HT1080 (cell line): ENCODE data around the gene PRPS1. TPM values are rescaled to one million over a fixed set of nuclear protein-coding genes. Genes with fewer than 3 reads are reported as not detected.
A peak's percentile ranks its signal among the peaks of the same experiment; 100 is the strongest.
"Not testable (repeated sequence)": the region's sequence is repeated elsewhere in the genome, so short reads cannot be mapped to it uniquely, and the experiment has no call there.

Experiments used
- DNase-seq: peaks from one replicate; pipeline ENCODE4 v3.0.0-alpha.2; 2015; ENCODE audit warnings: low read depth
- total RNA-seq: library from RNA; depleted of rRNA; stranded (reverse); fragments of >200 nt; shearing (Covaris generic); gene quantifications from 2 replicates; pipeline ENCODE4 v1.2.3, GENCODE V29; 2014

The PRPS1 gene
- total RNA-seq, 1 experiment from 2014 or later, result 55.5 TPM

DNA sequence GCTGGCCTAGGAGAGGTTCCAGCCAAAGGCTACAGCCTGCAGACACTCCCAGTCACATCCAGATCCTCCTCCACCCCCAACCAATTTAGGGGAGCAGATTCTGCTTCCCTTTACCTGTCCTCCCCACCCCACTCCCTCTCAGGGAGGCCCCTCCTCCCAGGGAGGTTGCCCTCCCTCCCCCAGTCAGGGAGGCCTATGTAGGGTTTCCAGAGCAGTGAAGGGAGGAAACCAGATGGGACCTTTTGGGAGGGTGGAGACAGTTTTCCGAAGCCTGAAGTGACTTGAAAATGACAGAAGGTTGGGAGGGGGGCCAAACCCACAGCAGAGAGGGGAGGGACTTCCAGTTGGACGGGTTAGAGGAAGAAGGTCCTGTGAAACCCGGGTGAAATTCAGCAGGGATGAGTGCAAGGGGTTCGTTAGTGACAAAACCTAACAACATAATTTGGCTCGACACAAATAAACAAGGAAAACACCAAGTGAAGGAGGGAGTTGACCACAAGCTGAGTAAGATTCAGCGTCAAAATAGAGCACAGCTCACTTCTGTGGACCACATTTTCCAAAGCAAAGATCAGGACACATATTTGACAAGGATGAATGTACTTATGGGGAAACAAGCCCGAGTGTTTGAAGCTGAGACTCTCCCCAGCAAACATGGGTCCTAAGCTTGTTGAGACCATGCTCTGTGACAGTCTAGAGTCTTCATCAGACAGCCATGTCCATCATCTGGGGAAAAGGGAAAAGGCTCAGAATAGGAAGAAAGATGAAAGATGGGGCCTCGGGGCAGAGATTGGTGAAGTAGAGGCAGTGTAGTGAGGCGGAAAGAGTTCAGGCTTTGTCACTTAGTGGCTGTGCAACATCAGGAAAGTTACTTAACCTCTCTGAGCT lies 46.4 kb downstream of the PRPS1 start:
- DNase-seq, result no peak

- DNase-seq, result no peak
Observed at GRCh38 chrX:107675365-107675654, 47.0 kb downstream of the PRPS1 start.

- DNase-seq, result no peak
Observed at GRCh38 chrX:107675823-107676555, 47.7 kb downstream of the PRPS1 start.

DNA sequence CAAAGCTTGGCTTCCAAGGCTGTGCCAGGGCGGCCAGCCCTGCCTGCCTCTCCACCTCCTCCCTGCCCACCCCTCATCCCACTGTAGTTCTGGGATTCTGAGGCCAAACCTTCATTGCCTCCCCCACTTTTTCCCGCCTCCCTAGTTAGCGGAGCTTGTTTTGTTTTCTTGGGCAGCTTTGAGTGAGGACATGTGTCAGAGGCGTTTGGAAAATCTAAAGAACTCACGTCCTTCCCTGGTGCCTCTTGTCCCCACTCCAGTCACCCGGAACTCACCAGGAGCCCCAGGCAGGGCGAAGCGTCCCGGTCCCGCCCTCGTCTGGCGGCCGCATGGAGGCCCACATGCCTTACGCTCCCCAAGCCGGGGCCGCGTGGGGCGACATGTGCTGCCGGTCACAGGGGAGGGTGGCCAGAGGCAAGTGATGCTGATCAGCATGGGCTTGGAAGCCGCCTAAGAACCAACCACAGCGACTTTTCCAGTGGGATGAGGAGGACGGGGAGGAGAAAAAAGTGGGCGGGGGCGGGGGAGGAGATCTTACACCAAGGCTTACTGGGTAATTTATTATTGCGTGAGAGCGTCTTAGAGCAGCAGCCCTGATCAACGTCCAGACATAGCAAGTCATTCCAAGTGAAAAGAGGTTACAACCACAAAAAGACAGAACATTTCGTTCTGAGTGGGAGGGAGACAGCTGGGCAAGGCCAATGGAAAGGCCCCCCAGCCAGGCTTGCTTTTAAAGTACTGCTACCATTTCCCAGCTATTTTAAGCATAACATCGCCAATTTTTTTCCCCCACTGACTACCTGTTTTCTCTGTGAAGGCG lies 48.5 kb downstream of the PRPS1 start:
- peak; percentile 85 for DNase-seq

- DNase-seq, result peak; percentile 25
Observed at GRCh38 chrX:107677501-107677901, 49.2 kb downstream of the PRPS1 start.

DNA sequence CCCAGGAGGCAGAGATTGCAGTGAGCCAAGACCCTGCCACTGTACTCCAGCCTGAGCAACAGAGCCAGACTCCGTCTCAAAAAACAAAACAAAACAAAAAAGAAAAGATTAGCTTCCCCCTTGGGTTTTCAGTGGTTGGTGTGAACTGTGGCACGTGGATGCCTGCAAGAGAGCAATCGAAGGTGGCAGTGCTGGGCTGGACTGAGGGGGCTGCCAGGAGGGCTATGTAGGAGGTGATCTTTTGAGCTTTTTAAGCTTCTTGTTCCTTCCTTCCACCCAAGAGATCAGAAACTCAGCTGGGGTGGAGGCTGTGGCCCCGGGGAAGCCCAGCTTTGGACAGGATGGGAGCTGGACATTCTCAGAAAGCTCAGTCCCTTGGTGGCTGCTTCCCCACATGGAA lies 49.6 kb downstream of the PRPS1 start:
- DNase-seq, result no peak

GRCh38 chrX:107678957-107679740 lies 50.8 kb downstream of the PRPS1 start:
- peak; percentile 65 for DNase-seq

- no peak for DNase-seq
Observed at GRCh38 chrX:107682256-107682655, 53.9 kb downstream of the PRPS1 start.

DNA sequence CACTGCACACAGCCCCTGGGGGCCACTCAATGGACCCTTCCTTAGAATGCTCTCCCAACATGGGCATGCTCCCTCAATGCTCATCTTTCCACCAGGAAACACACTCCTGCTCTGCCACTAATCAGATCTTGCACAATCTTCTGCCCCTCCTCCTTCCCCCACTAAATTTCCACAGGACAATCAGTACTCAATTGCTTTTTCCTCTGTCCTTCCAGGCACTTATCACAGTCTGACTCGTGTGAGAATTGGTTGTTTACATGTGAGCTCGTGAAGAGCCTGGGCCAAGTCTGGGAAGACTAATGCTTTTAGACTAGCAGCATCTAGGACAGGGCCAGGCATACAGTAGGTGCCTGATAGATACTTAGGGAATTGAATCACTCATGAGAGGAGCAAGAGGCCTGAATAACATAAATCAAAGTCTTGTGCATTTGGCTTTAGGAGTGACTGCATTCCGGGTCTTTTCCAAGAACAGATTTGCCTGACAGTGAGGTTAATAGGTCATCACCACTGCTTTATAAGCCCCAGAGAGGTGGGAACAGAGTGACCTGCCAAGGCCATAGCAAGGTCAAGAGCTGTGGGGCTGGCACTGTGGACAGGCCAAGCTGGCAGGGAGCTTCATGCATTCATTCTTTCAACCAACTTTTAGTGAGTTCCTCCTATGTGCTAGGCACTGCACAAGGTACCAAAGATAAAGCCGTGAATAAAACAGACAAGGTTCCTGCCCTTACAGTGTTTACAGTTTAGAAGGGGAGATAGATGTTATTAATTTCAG lies 55.0 kb downstream of the PRPS1 start:
- no peak for DNase-seq

GRCh38 chrX:107683931-107684330 lies 55.6 kb downstream of the PRPS1 start:
- DNase-seq, result no peak

DNA sequence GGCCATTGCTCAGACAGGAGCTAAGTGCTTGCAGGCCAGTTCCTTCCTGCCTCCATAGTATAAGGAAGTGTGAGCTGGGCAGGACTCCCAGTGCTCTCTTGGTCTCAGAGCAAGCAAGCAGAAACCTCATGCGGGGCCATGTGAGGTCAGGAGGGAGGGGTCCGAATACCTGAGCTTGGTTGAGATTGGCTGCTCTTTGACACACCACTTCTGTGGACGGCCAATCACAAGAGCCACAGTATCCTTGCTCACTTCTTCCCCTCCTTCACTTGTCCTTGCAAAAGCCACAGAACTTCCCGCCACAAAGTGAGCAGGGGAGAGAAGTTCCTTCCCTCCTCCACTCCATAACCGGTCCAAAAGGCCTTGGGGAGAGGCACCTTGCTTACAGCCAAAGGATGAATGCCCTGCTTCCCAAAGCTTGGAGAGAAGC lies 56.7 kb downstream of the PRPS1 start:
- DNase-seq, result peak; percentile 74

GRCh38 chrX:107685586-107685985 lies 57.3 kb downstream of the PRPS1 start:
- not testable (repeated sequence) for DNase-seq

DNA sequence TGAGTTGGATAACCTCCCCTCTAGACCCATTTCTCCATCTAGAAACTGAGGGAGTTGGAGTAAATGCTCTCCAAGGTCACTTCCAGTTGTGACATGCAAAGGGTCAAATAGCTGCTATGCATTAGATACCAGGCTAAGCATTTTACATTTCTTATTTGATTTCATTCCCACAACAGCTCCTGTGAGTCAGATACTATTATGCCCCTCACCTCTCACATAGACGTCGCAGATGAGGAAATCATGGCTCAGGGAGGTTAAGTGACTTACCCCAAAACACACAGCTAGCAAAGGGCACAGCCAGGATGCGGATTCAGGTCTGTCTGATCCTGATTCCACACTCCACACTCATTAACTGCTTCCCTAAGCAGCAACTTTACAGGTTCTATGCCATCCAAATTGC lies 57.7 kb downstream of the PRPS1 start:
- no peak for DNase-seq

GRCh38 chrX:107686792-107687191 lies 58.5 kb downstream of the PRPS1 start:
- peak; percentile 56 for DNase-seq

- no peak for DNase-seq
Observed at GRCh38 chrX:107687445-107687844, 59.1 kb downstream of the PRPS1 start.

- DNase-seq, result no peak
Observed at GRCh38 chrX:107691024-107691448, 62.7 kb downstream of the PRPS1 start.

DNA sequence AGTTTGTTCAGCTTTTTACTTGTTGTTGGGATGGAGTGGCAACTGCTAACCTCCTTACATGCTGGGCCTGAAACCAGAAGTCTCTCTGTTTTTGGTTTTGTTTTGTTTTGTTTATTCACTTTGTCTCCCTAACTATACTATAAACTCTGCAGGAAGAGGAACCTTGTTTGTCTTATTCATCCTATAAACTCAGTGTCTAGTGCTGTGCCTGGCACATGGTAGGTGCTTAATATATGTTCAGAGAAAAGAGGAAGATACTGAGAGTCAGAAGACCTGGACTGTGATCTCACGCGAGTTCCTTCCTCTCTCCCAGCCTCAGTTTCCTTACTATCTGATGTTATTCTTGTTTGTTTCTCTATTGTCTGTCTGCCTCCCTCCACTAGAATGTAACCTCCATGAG lies 71.3 kb downstream of the PRPS1 start:
- DNase-seq, result no peak

DNA sequence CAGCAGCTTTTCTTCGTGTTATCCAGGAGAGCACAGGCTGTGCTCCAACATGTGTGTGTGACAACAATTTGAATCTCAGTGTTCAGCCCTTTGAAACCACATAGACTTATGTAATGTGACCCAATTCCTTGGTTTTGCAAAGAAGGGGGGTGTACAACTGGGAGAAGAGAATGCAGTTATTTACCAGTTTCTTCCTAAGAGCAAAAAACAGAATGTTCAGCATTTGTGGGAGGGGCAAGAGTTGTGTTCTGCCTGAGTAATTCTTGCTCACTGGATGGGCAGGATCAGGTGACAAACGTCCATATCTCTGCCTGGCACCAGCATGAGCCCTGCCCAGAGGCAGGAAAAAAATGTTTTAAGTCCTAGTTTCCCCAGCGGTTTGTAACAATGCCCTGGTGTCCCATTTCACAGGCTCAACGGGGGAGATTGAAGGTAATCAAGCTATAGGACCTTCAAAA lies 72.0 kb downstream of the PRPS1 start:
- DNase-seq, result no peak
